ENCODE data around the gene INO80B.
A peak's percentile ranks its signal among the peaks of the same experiment; 100 is the strongest.

INO80B gene

GRCh38 chr2:74503506-74504475 is 48.9 kb downstream of the INO80B start:
- DNase-seq = no peak

GRCh38 chr2:74504591-74504990 is 49.7 kb downstream of the INO80B start:
- no peak for DNase-seq

GRCh38 chr2:74505448-74506246 is 50.8 kb downstream of the INO80B start:
- DNase-seq = no peak

- peak; percentile 100 for DNase-seq
Observed at GRCh38 chr2:74507145-74507925, 52.4 kb downstream of the INO80B start, which contains the start of gene PCGF1. Gene PCGF1 (minus strand): TSS chr2:74507695. CDS start chr2:74507668, 27 bp downstream.

All from CD4-positive, alpha-beta T cell treated with Interleukin-17A for 4 hours (primary cell).